GM18508 (cell line): ENCODE measurements around the gene EPHA10.
"Not testable (repeated sequence)": the region's sequence is repeated elsewhere in the genome, so short reads cannot be mapped to it uniquely, and the experiment has no call there.

Experiments used
- ATAC-seq: cut with Tn5 transposase; IDR thresholded peaks from one replicate; pipeline ENCODE4 v1.9.1; 2021; ENCODE audit warnings: moderate number of reproducible peaks; ENCODE audit not compliant: insufficient read depth, unreplicated experiment

EPHA10 gene

GRCh38 chr1:37776946-37777516, 12.1 kb upstream of the EPHA10 start:
- no peak for ATAC-seq

GRCh38 chr1:37771440-37771839, 6.5 kb upstream of the EPHA10 start:
- not testable (repeated sequence) for ATAC-seq

GRCh38 chr1:37767488-37767887, 2.6 kb upstream of the EPHA10 start:
- no peak for ATAC-seq

- no peak for ATAC-seq
These were observed 1.2 kb upstream of the EPHA10 start for GRCh38 chr1:37765916-37766664.

- ATAC-seq = no peak
These were observed 500 bp downstream of the EPHA10 start for GRCh38 chr1:37764414-37764825.

- no peak for ATAC-seq
These were observed 1.0 kb downstream of the EPHA10 start for GRCh38 chr1:37763791-37764413.

- no peak for ATAC-seq
These were observed 2.4 kb downstream of the EPHA10 start for GRCh38 chr1:37762516-37762915.

GRCh38 chr1:37761416-37762095, 3.4 kb downstream of the EPHA10 start:
- no peak for ATAC-seq

GRCh38 chr1:37759451-37759850, 5.5 kb downstream of the EPHA10 start:
- no peak for ATAC-seq

GRCh38 chr1:37755951-37756560, 8.9 kb downstream of the EPHA10 start:
- ATAC-seq = no peak

- no peak for ATAC-seq
These were observed 9.6 kb downstream of the EPHA10 start for GRCh38 chr1:37755290-37755689.

GRCh38 chr1:37753473-37754321, 11.2 kb downstream of the EPHA10 start:
- no peak for ATAC-seq

- no peak for ATAC-seq
These were observed 12.1 kb downstream of the EPHA10 start for GRCh38 chr1:37752583-37753471.

GRCh38 chr1:37752213-37752582, 12.7 kb downstream of the EPHA10 start:
- no peak for ATAC-seq

GRCh38 chr1:37748565-37748964, 16.4 kb downstream of the EPHA10 start:
- ATAC-seq = no peak

- ATAC-seq = no peak
These were observed 18.1 kb downstream of the EPHA10 start for GRCh38 chr1:37746806-37747205.

GRCh38 chr1:37741662-37742061, 23.3 kb downstream of the EPHA10 start:
- ATAC-seq = no peak

- ATAC-seq = no peak
These were observed 23.8 kb downstream of the EPHA10 start for GRCh38 chr1:37741130-37741529.

GRCh38 chr1:37739222-37739621, 25.7 kb downstream of the EPHA10 start:
- ATAC-seq = no peak
